Measurements from ENCODE around the gene OR2A42.
"Not testable (repeated sequence)": the region's sequence is repeated elsewhere in the genome, so short reads cannot be mapped to it uniquely, and the experiment has no call there.

- TF ChIP-seq CTCF (conservative IDR thresholded peaks at IDR 0.05); ZFX (IDR thresholded peaks at IDR 0.05): not testable (repeated sequence)
Measured at GRCh38 chr7:144233039-144233438, 6.4 kb downstream of the OR2A42 start.

All from C4-2B (cell line).